AG04449 (cell line): ENCODE measurements around the gene RSPRY1.
"Not testable (repeated sequence)": the region's sequence is repeated elsewhere in the genome, so short reads cannot be mapped to it uniquely, and the experiment has no call there.

ENCODE experiments used
- CTCF ChIA-PET: fragments of 350-600 bp; formaldehyde crosslinking; extraction: SDS; loops from one replicate; lab custom pipeline; 2021; ENCODE audit warnings: antibody characterized with exemption; lab: Yijun Ruan, JAX
- POLR2A ChIA-PET: fragments of 400-600, 350-600 bp; formaldehyde crosslinking; extraction: SDS; loops from one replicate; lab custom pipeline; 2020; ENCODE audit warnings: antibody characterized with exemption, inconsistent platforms; lab: Yijun Ruan, JAX
- DNase-seq: peaks from one replicate; pipeline ENCODE4 v3.0.0-alpha.2; 2010; ENCODE audit warnings: low read depth, low spot score
- H3K4me3 ChIP-seq: 2 replicates; pipeline ENCODE4 v1.5.1; 2011; ENCODE audit warnings: low read depth, mild to moderate bottlenecking, control low read depth, low read length
- TF ChIP-seq, protein P1 (sequence below): IDR thresholded peaks from one replicate; pipeline ENCODE4 v1.5.1; 2011; ENCODE audit warnings: mild to moderate bottlenecking, moderate library complexity, low read length, control low read depth, inconsistent platforms; ENCODE audit not compliant: insufficient read depth; ENCODE audit errors: missing control alignments

RSPRY1 gene

DNA sequence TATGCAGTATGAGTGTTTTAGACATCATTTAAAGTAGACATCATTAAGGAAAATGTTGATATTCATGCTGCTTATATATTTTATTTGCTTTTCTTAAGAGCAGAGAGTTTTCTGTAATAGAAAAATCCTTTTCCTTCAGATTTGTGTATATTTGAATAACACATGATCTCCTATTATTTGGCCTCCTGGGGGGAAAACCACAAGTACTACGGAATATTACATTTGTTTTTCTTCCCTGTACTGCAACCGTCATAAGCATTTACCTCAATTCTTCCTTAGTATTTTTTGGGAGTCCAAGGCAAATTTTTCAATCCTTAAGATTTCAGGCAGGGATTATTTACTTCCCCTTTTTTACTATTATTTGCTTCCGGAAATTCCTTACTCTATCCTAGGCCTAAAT is 6.0 kb downstream of the RSPRY1 start:
- TF ChIP-seq, protein P1, sequence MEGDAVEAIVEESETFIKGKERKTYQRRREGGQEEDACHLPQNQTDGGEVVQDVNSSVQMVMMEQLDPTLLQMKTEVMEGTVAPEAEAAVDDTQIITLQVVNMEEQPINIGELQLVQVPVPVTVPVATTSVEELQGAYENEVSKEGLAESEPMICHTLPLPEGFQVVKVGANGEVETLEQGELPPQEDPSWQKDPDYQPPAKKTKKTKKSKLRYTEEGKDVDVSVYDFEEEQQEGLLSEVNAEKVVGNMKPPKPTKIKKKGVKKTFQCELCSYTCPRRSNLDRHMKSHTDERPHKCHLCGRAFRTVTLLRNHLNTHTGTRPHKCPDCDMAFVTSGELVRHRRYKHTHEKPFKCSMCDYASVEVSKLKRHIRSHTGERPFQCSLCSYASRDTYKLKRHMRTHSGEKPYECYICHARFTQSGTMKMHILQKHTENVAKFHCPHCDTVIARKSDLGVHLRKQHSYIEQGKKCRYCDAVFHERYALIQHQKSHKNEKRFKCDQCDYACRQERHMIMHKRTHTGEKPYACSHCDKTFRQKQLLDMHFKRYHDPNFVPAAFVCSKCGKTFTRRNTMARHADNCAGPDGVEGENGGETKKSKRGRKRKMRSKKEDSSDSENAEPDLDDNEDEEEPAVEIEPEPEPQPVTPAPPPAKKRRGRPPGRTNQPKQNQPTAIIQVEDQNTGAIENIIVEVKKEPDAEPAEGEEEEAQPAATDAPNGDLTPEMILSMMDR, result no peak
- ChIA-PET POLR2A (no interaction called here), CTCF (interaction anchor here (1.4 to 2.7 kb wide), 2 partner anchors 99 to 226 kb away, joined by 3 to 8 read pairs; no protein-coding TSS in a partner anchor)
- no peak overlapping the region for H3K4me3 ChIP-seq
- no peak for DNase-seq

DNA sequence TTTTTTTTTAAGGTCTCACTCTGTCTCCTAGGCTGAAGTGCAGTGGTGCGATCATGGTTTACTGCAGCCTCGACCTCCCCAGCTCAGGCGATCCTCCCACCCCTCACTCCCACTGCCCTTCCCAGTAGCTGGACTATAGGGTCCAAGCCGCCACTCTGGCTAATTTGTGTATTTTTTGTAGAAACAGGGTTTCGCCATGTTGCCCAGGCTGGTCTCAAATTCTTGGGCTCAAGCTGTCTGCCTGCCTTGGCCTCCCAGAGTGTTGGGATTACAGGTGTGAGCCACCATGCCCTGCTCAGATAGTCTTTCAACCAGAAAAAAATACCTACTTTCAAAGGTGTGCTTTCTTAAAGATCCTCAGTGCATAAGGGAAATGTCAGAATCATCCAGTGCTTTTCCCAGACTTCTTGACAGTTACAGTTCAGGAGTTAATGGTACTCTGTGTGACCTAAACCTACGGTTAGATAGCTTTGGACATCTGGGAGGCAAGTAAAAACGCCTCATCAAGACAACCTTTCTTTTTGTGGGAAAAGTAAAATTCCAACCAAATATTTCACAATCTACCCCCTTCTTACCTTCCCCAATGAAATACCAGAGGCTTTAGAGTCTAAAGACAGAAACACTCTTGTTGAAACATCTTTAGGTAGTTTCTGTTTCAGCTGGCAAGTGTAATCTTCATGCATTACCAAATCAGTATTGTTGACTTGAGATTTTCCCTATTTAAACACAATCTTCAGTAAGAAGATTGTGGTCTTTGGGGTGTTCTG is 6.8 kb downstream of the RSPRY1 start:
- TF ChIP-seq, protein P1, result no peak
- CTCF ChIA-PET, result interaction anchor here (0.7 kb wide), 1 partner anchor 100 kb away, joined by 4 read pairs; the partner anchor contains the start of gene CPNE2
- POLR2A ChIA-PET, result interaction anchor here (2.0 kb wide), 1 partner anchor 52 kb away, joined by 8 read pairs; the partner anchor contains the start of gene ARL2BP
- DNase-seq, result peak; percentile 38
- H3K4me3 ChIP-seq, result no peak overlapping the region

DNA sequence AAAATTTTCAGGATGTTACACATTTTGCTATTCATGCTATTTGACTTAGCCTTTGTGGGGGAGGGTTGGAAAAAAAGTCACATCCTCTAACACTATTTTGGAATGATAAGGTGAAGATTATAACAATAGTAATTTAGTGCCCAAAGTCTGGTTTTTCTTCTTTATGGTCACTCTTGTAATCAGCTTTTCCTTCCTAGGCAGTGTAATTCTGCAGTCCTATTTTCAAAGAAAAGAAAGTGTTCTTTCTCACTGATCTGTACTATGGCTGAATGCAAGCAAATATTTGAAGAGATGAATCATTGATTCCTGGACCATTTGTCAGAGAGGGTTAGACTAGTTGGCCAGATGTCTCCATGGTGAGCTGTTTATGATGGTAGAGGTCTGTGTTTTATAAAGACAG is 8.4 kb downstream of the RSPRY1 start:
- DNase-seq, result peak; percentile 79
- TF ChIP-seq, protein P1, result no peak
- POLR2A ChIA-PET, result interaction anchor here (1.5 to 2.0 kb wide), 2 partner anchors 9 to 50 kb away, joined by 7 to 8 read pairs; partner anchors contain the start of genes ARL2BP, PSME3IP1 and RSPRY1
- CTCF ChIA-PET, result interaction anchor here (0.8 to 1.3 kb wide), 6 partner anchors 9 to 228 kb away, joined by 3 to 5 read pairs (median 4); partner anchors contain the start of gene CPNE2
- H3K4me3 ChIP-seq, result peak overlapping the region; percentile 30

DNA sequence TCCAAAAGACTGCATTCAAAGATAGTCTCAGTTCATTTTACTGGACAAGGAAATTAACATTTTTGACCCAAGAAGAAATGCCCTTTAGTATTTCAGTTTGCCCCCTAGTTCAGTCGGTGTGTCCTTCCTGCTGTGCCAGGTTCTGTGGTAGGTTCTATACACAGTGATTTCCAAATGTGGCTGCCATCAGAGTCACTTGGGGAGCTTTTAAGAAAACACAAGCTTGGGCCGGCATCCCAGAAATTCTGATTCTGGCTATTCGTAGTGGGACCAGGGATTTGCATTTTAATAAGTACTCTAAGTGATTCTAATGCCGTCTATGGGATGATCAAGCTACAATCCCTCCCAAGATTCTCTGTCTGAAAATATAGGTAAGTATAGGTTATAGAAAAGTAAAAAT is 10.2 kb downstream of the RSPRY1 start:
- no peak for DNase-seq
- CTCF ChIA-PET, result interaction anchor here (1.3 kb wide), 1 partner anchor 9 kb away, joined by 3 read pairs; no protein-coding TSS in a partner anchor
- no peak overlapping the region for H3K4me3 ChIP-seq
- TF ChIP-seq, protein P1, result no peak
- POLR2A ChIA-PET, result no interaction called here

DNA sequence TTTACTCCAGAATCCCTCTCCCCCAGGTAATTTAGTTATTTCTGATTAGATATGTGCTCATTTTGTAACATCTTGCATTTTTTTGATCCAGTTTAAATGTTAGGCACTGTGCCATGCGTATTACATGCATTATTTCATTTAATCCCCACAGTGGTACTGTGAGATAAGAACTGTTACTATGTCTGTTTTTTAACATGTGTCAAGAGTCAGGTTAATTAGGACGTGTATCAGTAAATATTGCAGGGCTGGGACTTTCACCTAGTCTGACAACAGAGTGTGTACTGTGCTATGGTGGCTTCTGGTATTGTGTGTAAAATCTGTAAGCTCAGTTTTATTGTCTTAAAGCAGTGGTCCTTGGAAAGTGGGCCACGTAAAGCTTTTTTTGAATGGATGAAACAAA is 10.6 kb downstream of the RSPRY1 start:
- no peak for DNase-seq
- ChIA-PET CTCF (interaction anchor here (1.3 kb wide), 1 partner anchor 10 kb away, joined by 3 read pairs; no protein-coding TSS in a partner anchor), POLR2A (no interaction called here)
- H3K4me3 ChIP-seq, result no peak overlapping the region
- TF ChIP-seq, protein P1, result no peak

DNA sequence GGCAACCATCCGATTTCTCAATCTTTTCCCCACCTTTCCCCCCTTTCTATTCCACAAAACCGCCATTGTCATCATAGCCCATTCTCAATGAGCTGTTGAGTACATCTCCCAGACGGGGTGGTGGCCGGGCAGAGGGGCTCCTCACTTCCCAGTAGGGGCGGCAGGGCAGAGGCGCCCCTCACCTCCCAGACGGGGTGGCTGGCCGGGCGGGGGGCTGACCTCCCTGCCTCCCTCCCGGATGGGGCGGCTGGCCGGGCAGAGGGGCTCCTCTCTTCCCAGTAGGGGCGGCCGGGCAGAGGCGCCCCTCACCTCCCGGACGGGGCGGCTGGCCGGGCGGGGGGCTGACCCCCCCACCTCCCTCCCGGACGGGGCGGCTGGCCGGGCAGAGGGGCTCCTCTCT is 14.2 kb downstream of the RSPRY1 start:
- POLR2A ChIA-PET, CTCF ChIA-PET, DNase-seq, H3K4me3 ChIP-seq: not testable (repeated sequence)

DNA sequence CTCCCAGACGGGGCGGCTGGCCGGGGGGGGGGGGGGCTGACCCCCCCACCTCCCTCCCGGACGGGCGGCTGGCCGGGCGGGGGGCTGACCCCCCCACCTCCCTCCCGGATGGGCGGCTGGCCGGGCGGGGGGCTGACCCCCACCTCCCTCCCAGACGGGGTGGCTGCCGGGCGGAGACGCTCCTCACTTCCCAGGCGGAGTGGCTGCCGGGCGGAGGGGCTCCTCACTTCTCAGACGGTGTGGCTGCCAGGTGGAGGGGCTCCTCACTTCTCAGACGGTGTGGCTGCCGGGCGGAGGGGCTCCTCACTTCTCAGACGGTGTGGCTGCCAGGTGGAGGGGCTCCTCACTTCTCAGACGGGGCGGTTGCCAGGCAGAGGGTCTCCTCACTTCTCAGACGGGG is 14.8 kb downstream of the RSPRY1 start:
- H3K4me3 ChIP-seq, CTCF ChIA-PET, POLR2A ChIA-PET, DNase-seq: not testable (repeated sequence)
